ENCODE data around the gene GPR107.

GPR107 gene

GRCh38 chr9:130110596-130111021 is 56.9 kb downstream of the GPR107 start:
- DNase-seq (ENCODE audit: low spot score): no peak

GRCh38 chr9:130111786-130112537 is 58.3 kb downstream of the GPR107 start:
- no peak for DNase-seq (ENCODE audit: low spot score)

- no peak for DNase-seq (ENCODE audit: low spot score)
Measured at GRCh38 chr9:130112538-130113151, 58.9 kb downstream of the GPR107 start.

GRCh38 chr9:130114741-130115140 is 61.0 kb downstream of the GPR107 start:
- no peak for DNase-seq (ENCODE audit: low spot score)

- DNase-seq (ENCODE audit: low spot score): no peak
Measured at GRCh38 chr9:130116346-130116745, 62.6 kb downstream of the GPR107 start.

GRCh38 chr9:130117376-130117775 is 63.7 kb downstream of the GPR107 start:
- no peak for DNase-seq (ENCODE audit: low spot score)

GRCh38 chr9:130117816-130118632 is 64.3 kb downstream of the GPR107 start:
- DNase-seq (ENCODE audit: low spot score): no peak

- DNase-seq (ENCODE audit: low spot score): no peak
Measured at GRCh38 chr9:130118841-130119518, 65.3 kb downstream of the GPR107 start.

GRCh38 chr9:130119519-130120298 is 66.0 kb downstream of the GPR107 start:
- DNase-seq (ENCODE audit: low spot score): no peak

- DNase-seq (ENCODE audit: low spot score): no peak
Measured at GRCh38 chr9:130120299-130120587, 66.5 kb downstream of the GPR107 start.

GRCh38 chr9:130120832-130121231 is 67.1 kb downstream of the GPR107 start:
- no peak for DNase-seq (ENCODE audit: low spot score)

GRCh38 chr9:130122456-130122855 is 68.8 kb downstream of the GPR107 start:
- DNase-seq (ENCODE audit: low spot score): no peak

GRCh38 chr9:130124085-130124860 is 70.6 kb downstream of the GPR107 start:
- DNase-seq (ENCODE audit: low spot score): no peak

GRCh38 chr9:130126721-130127433 is 73.2 kb downstream of the GPR107 start:
- no peak for DNase-seq (ENCODE audit: low spot score)

- no peak for DNase-seq (ENCODE audit: low spot score)
Measured at GRCh38 chr9:130128251-130128650, 74.5 kb downstream of the GPR107 start.

GRCh38 chr9:130128733-130129431 is 75.2 kb downstream of the GPR107 start:
- DNase-seq (ENCODE audit: low spot score): no peak

- DNase-seq (ENCODE audit: low spot score): no peak
Measured at GRCh38 chr9:130129432-130130061, 75.8 kb downstream of the GPR107 start.

GRCh38 chr9:130132746-130133145 is 79.0 kb downstream of the GPR107 start:
- DNase-seq (ENCODE audit: low spot score): no peak

- no peak for DNase-seq (ENCODE audit: low spot score)
Measured at GRCh38 chr9:130137081-130137640, 83.5 kb downstream of the GPR107 start.

Data from HuH-7.5 (cell line).